CD8-positive, alpha-beta memory T cell (primary cell): ENCODE measurements around the gene ANKRD7. TPM values are rescaled to one million over a fixed set of nuclear protein-coding genes. Genes with fewer than 3 reads are reported as not detected.

Experiments used
- CTCF ChIA-PET: fragments of 350-600 bp; sonication (Branson Sonifier 250); formaldehyde crosslinking; loops from one replicate; lab custom pipeline; 2021; ENCODE audit warnings: antibody characterized with exemption; lab: Charles Lee
- POLR2A ChIA-PET: fragments of 350-600 bp; sonication (Branson Sonifier 250); formaldehyde crosslinking; loops from one replicate; lab custom pipeline; 2021; ENCODE audit warnings: antibody characterized with exemption; lab: Charles Lee
- DNase-seq, 5 donors: peaks; one replicate each; pipeline versions ENCODE4 v3.0.0 to v3.0.0-alpha.2; 2020 to 2022; ENCODE audit warnings: mixed read lengths in 1 of 5
- H3K27ac ChIP-seq: one replicate; pipeline ENCODE4 v1.7.0; 2013; ENCODE audit warnings: low read depth, mild to moderate bottlenecking, low read length, moderate library complexity
- H3K27me3 ChIP-seq: 2 replicates; pipeline ENCODE4 v1.7.0; 2013; ENCODE audit warnings: low read length, mild to moderate bottlenecking; ENCODE audit not compliant: insufficient read depth, poor library complexity, severe bottlenecking
- H3K36me3 ChIP-seq: 2 replicates; pipeline ENCODE4 v1.7.0; 2013; ENCODE audit warnings: mild to moderate bottlenecking, low read length, moderate library complexity; ENCODE audit not compliant: insufficient read depth
- H3K4me1 ChIP-seq: 2 replicates; pipeline ENCODE4 v1.7.0; 2013; ENCODE audit warnings: mild to moderate bottlenecking, low read length, moderate library complexity; ENCODE audit not compliant: insufficient read depth
- H3K4me3 ChIP-seq: 2 replicates; pipeline ENCODE4 v1.7.0; 2013; ENCODE audit warnings: mild to moderate bottlenecking, low read length
- H3K9me3 ChIP-seq: 2 replicates; pipeline ENCODE4 v1.7.0; 2013; ENCODE audit warnings: mild to moderate bottlenecking, low read length
- H3K27ac Mint-ChIP-seq, 8 donors: one replicate each; pipeline ENCODE4 v1.8.0; 2020 to 2021; ENCODE audit warnings: mixed read lengths in 8 of 8, mild to moderate bottlenecking in 6 of 8, inconsistent platforms in 3 of 8, moderate library complexity in 3 of 8
- H3K27me3 Mint-ChIP-seq, 2 donors: one replicate each; pipeline ENCODE4 v1.8.0; 2020 to 2021; ENCODE audit warnings: mixed read lengths in 2 of 2, mild to moderate bottlenecking in 1 of 2, moderate library complexity in 1 of 2
- H3K36me3 Mint-ChIP-seq, 3 donors: one replicate each; pipeline ENCODE4 v1.8.0; 2020 to 2021; ENCODE audit warnings: mixed read lengths in 3 of 3, inconsistent platforms in 1 of 3, mild to moderate bottlenecking in 1 of 3
- H3K4me1 Mint-ChIP-seq, 3 donors: one replicate each; pipeline ENCODE4 v1.8.0; 2020 to 2021; ENCODE audit warnings: mixed read lengths in 3 of 3, inconsistent platforms in 1 of 3, mild to moderate bottlenecking in 1 of 3
- H3K4me3 Mint-ChIP-seq, 7 donors: one replicate each; pipeline ENCODE4 v1.8.0; 2020 to 2021; ENCODE audit warnings: mixed read lengths in 7 of 7, mild to moderate bottlenecking in 6 of 7, moderate library complexity in 4 of 7, inconsistent platforms in 2 of 7
- H3K9me3 Mint-ChIP-seq, 5 donors: one replicate each; pipeline ENCODE4 v1.8.0; 2020 to 2022; ENCODE audit warnings: mixed read lengths in 5 of 5, mild to moderate bottlenecking in 3 of 5, moderate library complexity in 2 of 5, inconsistent platforms in 1 of 5
- polyA plus RNA-seq: library from polyadenylated mRNA; unstranded; fragments of 300-500 nt; fragmentation: Illumina TruSeq; gene quantifications from one replicate; pipeline ENCODE4 v1.2.3, GENCODE V29; 2021
- total RNA-seq, 2 experiments: library from RNA; stranded (reverse); gene quantifications; one replicate each; pipeline ENCODE4 v1.2.3, GENCODE V29; 2021

Gene ANKRD7
- total and polyA plus RNA-seq, 3 experiments from 2014 or later = 0.64 to 1.8 TPM; not detected in 1

- DNase-seq = no peak
- peaks cover 39% of the 10 kb centered on the region for H3K4me1 ChIP-seq
- CTCF ChIA-PET = interaction anchor here (1.7 kb wide), 1 partner anchor 10 kb away, joined by 4 read pairs; no protein-coding TSS in a partner anchor
- no peaks in the 10 kb centered on the region for H3K27me3 ChIP-seq
- peak overlapping the region; percentile 90 for H3K4me3 ChIP-seq
- H3K9me3 ChIP-seq = no peaks in the 10 kb centered on the region
- Mint-ChIP-seq H3K27ac (peak overlapping the region; percentile 13 to 100 (median 84)), H3K36me3 (peaks cover 0 to 47% (median 2%) of the 10 kb centered on the region in 3 donors), H3K4me1 (peaks cover 45 to 58% (median 56%) of the 10 kb centered on the region in 3 donors), H3K4me3 (peak overlapping the region; percentile 90 to 99 (median 97)), H3K27me3 (no peaks in the 10 kb centered on the region), H3K9me3 (no peaks in the 10 kb centered on the region)
- POLR2A ChIA-PET = no interaction called here
- peaks cover 15% of the 10 kb centered on the region for H3K36me3 ChIP-seq
- H3K27ac ChIP-seq = peak overlapping the region; percentile 95
These were observed 39.2 kb upstream of the ANKRD7 start for GRCh38 chr7:118185163-118185860.

DNA sequence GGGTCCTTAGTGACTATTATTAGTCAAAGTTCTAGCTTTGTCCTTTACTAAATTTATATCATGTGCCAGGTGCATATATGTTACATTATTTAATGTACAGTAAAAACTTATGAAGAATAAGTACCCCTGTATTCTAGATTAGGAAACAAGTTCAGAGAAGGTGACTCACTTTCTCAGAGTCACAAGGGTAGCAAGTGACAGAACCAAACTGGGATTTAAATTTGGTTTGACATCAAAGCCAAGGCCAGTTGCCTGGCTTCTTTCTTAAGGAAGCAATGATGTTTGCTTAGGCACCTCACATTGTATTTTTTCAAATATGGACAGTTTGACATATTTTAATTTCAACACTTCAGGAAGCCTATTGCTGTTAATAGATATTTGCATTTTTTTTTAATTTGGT is 38.0 kb upstream of the ANKRD7 start:
- Mint-ChIP-seq H3K4me3 (peak overlapping the region in 5 of 7 donors; percentile 21 to 99 (median 96)), H3K36me3 (peaks cover 0 to 52% (median 2%) of the 10 kb centered on the region in 3 donors), H3K9me3 (no peaks in the 10 kb centered on the region), H3K4me1 (peaks cover 45 to 58% (median 56%) of the 10 kb centered on the region in 3 donors), H3K27ac (peak overlapping the region in 3 of 8 donors; percentile 37 to 61 (median 55)), H3K27me3 (no peaks in the 10 kb centered on the region)
- CTCF ChIA-PET = no interaction called here
- H3K27ac ChIP-seq = no peak overlapping the region
- H3K27me3 ChIP-seq = no peaks in the 10 kb centered on the region
- peaks cover 16% of the 10 kb centered on the region for H3K36me3 ChIP-seq
- no peak overlapping the region for H3K4me3 ChIP-seq
- peaks cover 39% of the 10 kb centered on the region for H3K4me1 ChIP-seq
- H3K9me3 ChIP-seq = no peaks in the 10 kb centered on the region
- POLR2A ChIA-PET = no interaction called here
- DNase-seq = no peak

- CTCF ChIA-PET = interaction anchor here (1.1 kb wide), 1 partner anchor 9 kb away, joined by 4 read pairs; no protein-coding TSS in a partner anchor
- no peak for DNase-seq
These were observed 29.9 kb upstream of the ANKRD7 start for GRCh38 chr7:118194571-118194970.

DNA sequence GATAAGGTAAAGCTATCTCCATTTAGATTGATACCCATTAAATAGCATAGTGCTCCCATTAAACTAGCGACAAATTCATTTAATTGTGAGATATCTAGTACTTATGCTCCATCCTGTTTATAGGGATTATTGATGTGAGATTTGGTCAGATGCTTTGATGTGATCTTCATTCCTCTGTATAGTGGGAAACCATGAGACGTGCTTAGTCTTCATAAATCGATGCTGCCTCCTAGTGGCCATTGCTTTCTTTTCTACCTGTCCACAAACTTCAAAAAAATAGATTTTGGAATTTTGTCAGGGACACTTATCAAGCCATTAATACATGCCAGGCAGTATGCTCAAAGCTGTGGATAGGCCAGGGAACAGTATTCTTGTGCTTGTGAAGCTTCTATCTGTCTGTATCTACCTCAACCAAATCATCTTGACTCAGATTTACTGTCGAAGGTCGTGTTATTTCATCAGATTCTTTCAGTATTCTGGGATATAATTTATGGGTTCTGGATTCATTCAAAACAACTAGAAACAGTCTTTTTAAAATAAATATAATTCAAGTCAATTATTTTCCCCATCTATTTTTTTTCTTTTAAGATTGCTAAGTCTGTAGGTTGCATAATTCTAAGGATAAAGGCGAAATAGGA is 28.5 kb upstream of the ANKRD7 start:
- H3K27ac Mint-ChIP-seq = peak overlapping the region in 2 of 8 donors; percentile 9 to 50
- H3K27ac ChIP-seq = no peak overlapping the region
- peaks cover 0 to 24% (median 2%) of the 10 kb centered on the region in 3 donors for H3K36me3 Mint-ChIP-seq
- DNase-seq = peak; percentile 27 to 59 (median 40)
- no peak overlapping the region for H3K4me3 ChIP-seq
- H3K9me3 Mint-ChIP-seq = no peaks in the 10 kb centered on the region
- ChIA-PET POLR2A (no interaction called here), CTCF (interaction anchor here (0.9 to 1.5 kb wide), 3 partner anchors 11 to 27 kb away, joined by 3 to 4 read pairs (median 3); no protein-coding TSS in a partner anchor)
- H3K4me1 ChIP-seq = no peaks in the 10 kb centered on the region
- H3K27me3 Mint-ChIP-seq = no peaks in the 10 kb centered on the region
- no peaks in the 10 kb centered on the region for H3K9me3 ChIP-seq
- H3K36me3 ChIP-seq = no peaks in the 10 kb centered on the region
- H3K4me1 Mint-ChIP-seq = peaks cover 3 to 5% (median 4%) of the 10 kb centered on the region in 3 donors
- H3K4me3 Mint-ChIP-seq = no peak overlapping the region
- no peaks in the 10 kb centered on the region for H3K27me3 ChIP-seq

More at GRCh38 chr7:118194571-118194970, 29.9 kb upstream of the ANKRD7 start:
- Histone ChIP-seq H3K27ac (no peak overlapping the region), H3K4me1 (no peaks in the 10 kb centered on the region), H3K4me3 (no peak overlapping the region), H3K9me3 (no peaks in the 10 kb centered on the region), H3K27me3 (no peaks in the 10 kb centered on the region), H3K36me3 (peaks cover 5% of the 10 kb centered on the region)
- no peaks in the 10 kb centered on the region for H3K9me3 Mint-ChIP-seq
- H3K36me3 Mint-ChIP-seq = peaks cover 0 to 30% (median 2%) of the 10 kb centered on the region in 3 donors
- POLR2A ChIA-PET = no interaction called here
- peak overlapping the region in 1 of 8 donors; percentile 15 for H3K27ac Mint-ChIP-seq
- no peak overlapping the region for H3K4me3 Mint-ChIP-seq
- no peaks in the 10 kb centered on the region for H3K27me3 Mint-ChIP-seq
- H3K4me1 Mint-ChIP-seq = peaks cover 4 to 9% (median 8%) of the 10 kb centered on the region in 3 donors

DNA sequence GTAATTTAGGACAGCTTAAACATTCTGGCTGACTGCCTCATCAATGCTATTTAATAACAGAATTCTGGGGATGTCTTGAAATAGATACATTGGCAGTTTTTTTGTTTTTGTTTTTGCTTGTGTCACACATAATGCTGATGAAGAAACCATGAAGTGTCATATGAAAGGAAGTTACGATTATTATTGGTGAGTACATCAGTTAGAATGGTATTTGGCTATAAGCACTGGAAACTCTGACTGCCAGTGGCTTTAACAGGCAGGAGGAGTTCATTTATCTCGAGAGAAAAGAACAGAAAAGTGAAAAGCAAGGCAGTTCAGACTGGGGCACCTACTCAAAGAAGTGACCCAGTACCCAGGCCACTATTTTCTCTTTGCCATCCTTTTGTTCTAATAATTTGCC is 22.4 kb upstream of the ANKRD7 start:
- DNase-seq = no peak
- no peak overlapping the region for H3K27ac Mint-ChIP-seq
- no peak overlapping the region for H3K4me3 ChIP-seq
- H3K4me3 Mint-ChIP-seq = no peak overlapping the region
- no peaks in the 10 kb centered on the region for H3K27me3 ChIP-seq
- no peaks in the 10 kb centered on the region for H3K9me3 ChIP-seq
- no peak overlapping the region for H3K27ac ChIP-seq
- no peaks in the 10 kb centered on the region for H3K36me3 Mint-ChIP-seq
- H3K27me3 Mint-ChIP-seq = no peaks in the 10 kb centered on the region
- CTCF ChIA-PET = no interaction called here
- H3K4me1 ChIP-seq = no peaks in the 10 kb centered on the region
- POLR2A ChIA-PET = no interaction called here
- H3K9me3 Mint-ChIP-seq = no peaks in the 10 kb centered on the region
- no peaks in the 10 kb centered on the region for H3K36me3 ChIP-seq
- H3K4me1 Mint-ChIP-seq = no peaks in the 10 kb centered on the region

GRCh38 chr7:118214051-118214832 is 10.3 kb upstream of the ANKRD7 start:
- peak overlapping the region; percentile 82 to 95 (median 93) for H3K4me3 Mint-ChIP-seq
- no peaks in the 10 kb centered on the region for H3K9me3 Mint-ChIP-seq
- POLR2A ChIA-PET = no interaction called here
- peaks cover 0 to 1% of the 10 kb centered on the region in 2 donors for H3K27me3 Mint-ChIP-seq
- Histone ChIP-seq H3K4me3 (peak overlapping the region; percentile 71), H3K27ac (no peak overlapping the region), H3K9me3 (no peaks in the 10 kb centered on the region), H3K27me3 (no peaks in the 10 kb centered on the region), H3K36me3 (no peaks in the 10 kb centered on the region), H3K4me1 (peaks cover 5% of the 10 kb centered on the region)
- CTCF ChIA-PET = no interaction called here
- H3K4me1 Mint-ChIP-seq = peaks cover 17 to 26% (median 17%) of the 10 kb centered on the region in 3 donors
- peak overlapping the region; percentile 58 to 92 (median 79) for H3K27ac Mint-ChIP-seq
- peaks cover 0 to 5% (median 0%) of the 10 kb centered on the region in 3 donors for H3K36me3 Mint-ChIP-seq
- DNase-seq = peak; percentile 46 to 91 (median 78)

DNA sequence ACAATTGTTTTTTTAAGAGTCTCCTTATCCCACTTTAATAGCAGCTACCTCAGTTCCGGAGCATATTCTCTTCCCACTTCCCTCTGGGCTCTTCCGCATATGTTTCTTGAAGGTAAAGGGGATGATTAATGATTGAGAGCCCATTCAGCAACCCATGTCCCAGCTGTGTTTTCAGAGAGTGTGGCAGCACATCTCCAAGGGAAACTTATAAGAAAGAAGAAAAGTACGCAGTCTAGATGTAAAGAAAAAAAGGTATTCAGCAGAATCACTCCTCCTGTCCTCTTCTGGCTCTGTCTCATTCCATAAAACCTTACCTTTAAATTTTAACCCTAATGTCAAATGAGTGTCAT is 9.7 kb upstream of the ANKRD7 start:
- Mint-ChIP-seq H3K27ac (peak overlapping the region in 7 of 8 donors; percentile 26 to 92 (median 85)), H3K9me3 (no peaks in the 10 kb centered on the region), H3K36me3 (peaks cover 0 to 5% (median 0%) of the 10 kb centered on the region in 3 donors), H3K27me3 (peaks cover 0 to 1% of the 10 kb centered on the region in 2 donors), H3K4me3 (peak overlapping the region; percentile 82 to 95 (median 93)), H3K4me1 (peaks cover 17 to 26% (median 17%) of the 10 kb centered on the region in 3 donors)
- no peaks in the 10 kb centered on the region for H3K36me3 ChIP-seq
- no peaks in the 10 kb centered on the region for H3K9me3 ChIP-seq
- peaks cover 5% of the 10 kb centered on the region for H3K4me1 ChIP-seq
- CTCF ChIA-PET = no interaction called here
- DNase-seq = no peak
- peak overlapping the region; percentile 71 for H3K4me3 ChIP-seq
- POLR2A ChIA-PET = no interaction called here
- H3K27me3 ChIP-seq = no peaks in the 10 kb centered on the region
- no peak overlapping the region for H3K27ac ChIP-seq
